ENCODE data around the gene ASCL3.
"Not testable (repeated sequence)": the region's sequence is repeated elsewhere in the genome, so short reads cannot be mapped to it uniquely, and the experiment has no call there.

The ASCL3 gene, protein sequence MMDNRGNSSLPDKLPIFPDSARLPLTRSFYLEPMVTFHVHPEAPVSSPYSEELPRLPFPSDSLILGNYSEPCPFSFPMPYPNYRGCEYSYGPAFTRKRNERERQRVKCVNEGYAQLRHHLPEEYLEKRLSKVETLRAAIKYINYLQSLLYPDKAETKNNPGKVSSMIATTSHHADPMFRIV

DNA sequence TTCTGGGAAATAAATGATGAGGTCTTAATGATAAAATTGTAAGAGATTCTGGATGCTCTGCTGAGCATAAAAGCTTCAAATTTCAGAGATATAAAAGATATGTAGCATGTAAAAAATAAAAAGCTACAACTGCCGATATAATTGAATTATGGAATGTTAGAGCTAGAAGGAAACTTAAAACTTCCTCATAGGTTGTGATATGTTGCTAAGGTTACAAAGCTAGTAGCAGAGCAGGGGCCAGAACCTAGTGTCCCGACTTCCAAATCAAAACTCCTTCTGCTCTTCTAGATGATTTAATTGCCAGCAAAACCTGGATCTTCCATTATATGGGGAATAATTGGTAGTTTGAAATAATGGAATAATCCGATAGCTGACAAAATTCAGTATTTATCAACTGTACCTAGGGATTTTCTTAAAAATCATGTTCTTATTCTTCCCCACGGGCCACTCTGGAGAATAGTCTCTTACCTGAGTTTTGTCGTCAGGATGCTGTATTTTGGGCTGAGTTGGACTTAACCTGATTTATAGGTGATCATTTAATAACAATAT, at the start of gene ASCL3:
TSS of gene ASCL3 (minus strand) at position 499 of the 549 bp plus-strand sequence. CDS start 4,855 bp downstream, outside the sequence.
- DNase-seq, result no peak

DNA sequence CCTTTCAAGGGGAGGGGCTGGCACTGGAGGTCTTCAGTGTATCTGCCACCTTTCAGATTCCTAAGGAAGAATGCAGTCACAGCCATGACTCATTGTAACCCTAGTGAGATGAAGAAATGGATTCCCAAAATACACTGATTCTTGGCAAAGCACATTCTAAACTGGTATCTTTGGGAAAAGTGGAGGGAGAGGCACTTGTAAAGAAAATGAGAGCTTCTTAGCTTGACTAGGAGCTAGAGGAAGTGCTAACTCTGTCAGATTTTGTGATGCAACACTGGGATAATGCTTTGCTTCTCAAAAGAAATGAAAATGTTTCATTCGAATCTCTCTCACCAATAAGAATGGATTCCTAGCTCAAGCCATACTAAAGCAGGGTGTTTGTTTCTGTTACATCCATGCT, 46.6 kb upstream of the ASCL3 start:
- no peak for DNase-seq

DNA sequence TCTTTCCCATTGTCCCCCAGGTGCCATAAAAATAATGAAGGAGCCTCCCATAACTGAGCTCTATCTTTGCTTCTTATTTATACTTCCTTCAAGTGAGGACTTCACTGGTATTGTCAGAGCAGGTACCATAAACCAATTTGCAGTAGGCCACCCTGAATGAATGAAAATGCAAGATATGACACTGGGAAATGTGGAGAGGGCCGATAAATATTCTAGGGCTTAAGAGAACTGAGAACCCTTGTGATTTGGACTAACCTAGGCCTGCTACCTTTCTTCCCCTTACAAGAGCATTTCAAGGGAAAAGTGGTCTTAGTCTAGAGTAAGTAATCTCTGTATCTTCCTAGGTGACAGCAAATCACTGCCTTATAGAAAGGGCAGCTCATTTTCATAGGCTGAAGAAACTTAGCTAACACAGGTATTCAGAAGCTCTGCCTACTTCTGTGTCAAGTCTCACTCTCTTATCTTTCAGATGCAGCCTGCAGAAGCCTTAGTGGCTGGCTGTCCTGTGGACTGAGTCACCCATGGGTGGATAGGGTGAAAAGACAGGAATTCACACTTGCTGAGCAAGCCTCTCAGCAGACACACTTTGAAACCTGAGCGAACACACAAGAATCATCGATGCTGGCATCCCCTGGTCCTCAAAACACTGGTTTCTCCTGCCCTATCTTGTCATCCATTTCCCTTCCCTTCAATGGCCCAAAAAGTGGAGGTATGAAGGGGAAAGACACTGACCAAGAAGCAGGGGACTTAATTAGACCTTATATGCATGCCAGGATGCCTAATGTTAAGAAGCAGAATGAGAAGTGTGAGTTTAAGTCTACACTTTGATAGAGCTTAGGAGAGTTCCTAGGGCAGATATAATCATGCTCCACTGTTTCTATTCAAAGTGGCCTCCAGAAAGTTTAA, 45.8 kb upstream of the ASCL3 start:
- no peak for DNase-seq

DNA sequence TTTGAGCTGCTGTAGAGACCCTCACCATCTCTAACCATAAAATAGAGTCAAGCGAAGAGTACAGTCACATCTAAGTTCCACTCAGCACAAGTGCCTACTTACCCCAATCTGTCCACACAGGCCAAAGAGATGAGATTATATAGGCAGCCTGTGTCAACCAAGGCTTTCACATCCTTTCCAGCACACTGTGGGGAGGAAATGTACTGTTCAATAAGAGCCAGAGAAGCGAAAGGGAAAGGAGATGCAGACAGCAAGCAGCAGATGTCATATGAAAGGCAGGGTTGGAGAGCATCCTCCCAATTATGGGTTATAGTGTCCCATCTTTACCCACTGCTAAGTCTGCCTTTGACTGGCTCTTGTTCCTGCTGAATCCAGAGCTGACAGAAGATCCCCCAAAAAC, 44.6 kb upstream of the ASCL3 start:
- no peak for DNase-seq

DNA sequence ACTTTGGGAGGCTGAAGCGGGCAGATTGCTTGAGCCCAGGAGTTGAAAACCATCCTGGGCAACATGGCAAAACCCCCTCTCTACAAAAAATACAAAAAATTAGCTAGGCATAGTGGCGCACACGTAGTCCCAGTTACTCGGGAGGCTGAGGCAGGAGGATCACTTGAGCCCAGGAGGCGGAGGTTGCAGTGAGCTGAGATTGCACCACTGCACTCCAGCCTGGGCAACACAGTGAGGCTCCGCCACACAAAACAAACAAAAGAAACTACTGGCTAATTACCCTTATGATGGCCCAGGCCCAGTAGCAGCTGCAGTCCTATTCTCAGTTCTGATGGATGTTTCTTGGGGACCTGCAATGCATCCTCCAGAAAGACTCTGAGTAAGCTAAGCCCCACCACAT, 44.0 kb upstream of the ASCL3 start:
- not testable (repeated sequence) for DNase-seq

DNA sequence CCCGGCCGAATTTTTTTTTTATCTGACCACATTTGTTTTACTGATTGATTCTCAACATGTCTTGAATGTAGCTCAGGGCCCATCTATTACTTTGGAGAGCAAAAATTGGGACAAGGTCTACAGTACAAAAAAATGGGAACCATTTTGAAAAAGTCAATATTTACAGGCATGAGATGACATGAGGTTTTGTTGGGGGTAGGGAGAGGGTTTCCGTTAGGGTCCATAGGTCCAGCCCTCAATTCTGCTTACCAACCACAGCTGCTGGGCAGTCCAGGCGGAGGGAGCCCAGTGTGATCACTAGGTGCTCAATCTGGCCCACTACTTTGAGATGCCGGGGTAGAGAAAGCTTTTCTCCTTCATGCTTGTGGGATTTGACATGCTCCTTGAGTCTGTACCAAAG, 42.6 kb upstream of the ASCL3 start:
- no peak for DNase-seq

DNA sequence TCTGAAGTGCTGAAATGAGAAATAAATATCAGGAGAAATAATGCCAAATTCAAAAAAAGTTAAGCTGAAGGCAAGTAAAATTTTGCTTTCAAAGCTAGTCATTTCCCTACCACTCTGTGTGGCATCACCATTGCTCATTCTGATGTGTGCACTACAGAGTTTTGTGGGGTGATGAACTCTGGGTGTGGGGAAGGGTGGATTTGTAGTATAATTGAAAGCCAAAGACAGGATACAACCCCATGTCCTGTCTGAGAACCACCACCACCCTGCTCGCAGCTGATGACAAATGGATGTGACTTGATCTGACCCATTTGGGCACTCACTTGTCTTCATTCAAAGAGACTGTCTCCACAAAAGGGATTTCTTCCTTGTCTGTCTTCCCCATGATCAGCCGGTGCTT, 40.7 kb upstream of the ASCL3 start:
- no peak for DNase-seq

DNA sequence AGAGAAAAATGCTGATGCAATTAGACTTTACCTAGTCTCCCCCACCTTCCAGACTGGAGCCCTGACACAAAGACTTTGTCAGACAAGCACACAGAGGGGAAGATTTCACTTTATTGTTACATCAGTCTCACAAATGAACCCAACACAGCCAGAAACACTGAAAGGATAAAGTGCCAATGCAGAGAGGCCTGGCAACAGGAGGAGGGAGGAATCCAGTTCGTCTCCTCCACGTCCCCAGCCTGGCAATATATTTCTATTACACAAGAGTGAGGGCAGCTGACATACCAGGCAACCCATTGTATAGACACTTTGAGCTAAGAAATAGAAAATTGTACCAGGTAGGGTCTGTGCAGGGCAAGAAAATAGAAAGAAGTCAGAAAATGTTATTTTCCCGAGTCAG, 37.7 kb upstream of the ASCL3 start:
- DNase-seq, result no peak

DNA sequence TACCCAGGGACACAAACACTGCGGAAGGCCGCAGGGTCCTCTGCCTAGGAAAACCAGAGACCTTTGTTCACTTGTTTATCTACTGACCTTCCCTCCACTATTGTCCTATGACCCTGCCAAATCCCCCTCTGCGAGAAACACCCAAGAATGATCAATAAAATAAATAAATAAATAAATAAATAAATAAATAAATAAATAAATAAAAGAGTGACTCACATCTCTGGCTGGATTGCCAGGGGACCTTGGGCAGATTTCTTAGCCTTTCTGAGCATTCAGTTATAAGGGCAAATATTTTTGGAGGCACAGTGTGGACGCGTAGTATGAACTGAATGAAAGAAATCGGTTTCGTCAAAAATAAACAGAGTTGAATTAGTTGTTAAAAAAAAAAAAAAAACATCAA, 36.5 kb upstream of the ASCL3 start:
- DNase-seq, result not testable (repeated sequence)

DNA sequence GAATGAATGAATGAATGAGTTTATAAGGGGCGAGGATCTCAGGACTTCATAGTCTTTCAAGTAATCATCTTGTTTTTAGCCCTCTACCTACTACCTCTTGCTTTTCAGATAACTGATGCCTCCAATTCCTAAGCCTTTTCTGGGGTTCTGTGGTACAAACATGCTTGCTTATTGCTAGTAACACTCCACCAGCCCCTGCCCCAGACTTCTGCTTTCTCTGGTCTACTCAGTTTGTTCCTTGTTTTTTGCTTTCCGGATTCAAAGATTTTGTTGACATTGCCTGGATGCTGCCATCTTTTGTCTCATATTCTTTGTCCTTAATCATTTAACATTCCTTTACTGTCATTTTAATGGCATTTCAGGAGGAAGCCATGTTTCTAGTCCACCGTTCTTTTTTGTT, 30.3 kb upstream of the ASCL3 start:
- DNase-seq, result no peak

DNA sequence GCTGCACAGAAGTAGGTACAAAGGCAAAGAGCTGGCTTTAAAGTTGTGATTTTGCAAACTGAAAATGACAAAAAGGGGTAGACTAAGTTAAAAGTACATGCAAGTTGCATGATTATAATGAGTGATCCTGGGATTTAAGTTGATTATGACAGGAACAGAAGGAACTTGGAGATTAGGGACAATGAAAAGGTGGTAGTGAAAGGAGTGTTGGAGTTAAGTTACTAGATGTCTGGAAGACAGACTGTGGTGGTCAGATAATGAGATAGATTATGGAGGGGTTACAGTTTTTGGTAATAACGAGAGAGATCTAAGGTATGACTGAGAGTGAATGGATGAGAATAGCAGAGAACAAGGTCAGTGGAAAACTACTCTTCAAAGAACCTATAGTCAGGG, 29.1 kb upstream of the ASCL3 start:
- DNase-seq, result no peak

DNA sequence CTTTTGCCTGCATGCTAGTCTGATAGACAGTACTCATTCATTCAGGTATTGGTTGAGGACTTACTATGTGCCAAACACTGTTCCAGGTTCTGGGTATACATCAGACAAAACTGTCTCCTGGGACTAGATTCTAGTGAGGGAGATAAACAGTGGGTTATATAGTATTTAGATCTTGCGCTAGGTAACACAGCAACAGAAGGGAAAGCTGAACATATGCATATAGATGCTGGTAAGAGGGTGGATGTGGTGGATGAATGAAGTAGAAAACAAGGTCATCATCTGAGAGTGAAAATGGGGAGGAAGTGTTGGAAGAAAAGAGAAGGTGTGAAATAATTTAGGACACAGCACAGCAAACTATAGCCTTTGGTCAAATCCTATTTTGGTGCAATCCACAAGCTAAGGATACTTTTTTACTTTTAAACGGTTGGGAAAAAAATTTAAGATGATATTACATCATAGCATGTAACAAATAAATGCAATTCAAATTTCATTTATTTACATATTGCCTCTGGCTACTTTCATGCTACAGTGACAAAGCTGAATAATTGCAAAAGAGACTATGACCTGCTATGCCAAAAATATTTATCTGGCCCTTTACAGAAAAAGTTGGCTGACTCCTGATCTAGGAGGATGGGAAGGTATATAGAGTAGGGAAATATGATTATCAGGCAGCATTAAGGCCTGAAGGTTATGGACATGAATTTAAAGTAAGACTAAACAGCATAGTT, 28.5 kb upstream of the ASCL3 start:
- DNase-seq, result no peak

DNA sequence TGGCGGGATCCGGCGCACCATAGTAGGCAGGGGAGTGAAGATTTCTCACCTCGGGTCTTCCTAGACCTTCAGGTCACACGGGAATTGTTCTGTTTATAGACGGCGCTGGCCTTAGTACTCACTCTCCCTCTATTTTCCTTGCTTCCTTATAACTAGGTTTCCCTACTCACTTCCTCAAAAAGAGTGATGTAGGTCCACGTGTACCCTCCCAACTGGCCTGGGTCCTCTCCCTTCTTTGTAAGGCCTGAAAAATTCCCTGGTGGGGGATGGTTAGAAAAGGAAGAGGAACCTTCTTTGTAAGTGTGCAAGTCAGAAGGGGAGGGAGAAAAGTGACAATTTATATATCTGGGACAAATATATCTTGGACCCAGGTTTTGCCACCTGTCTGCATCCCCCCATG, 24.4 kb upstream of the ASCL3 start:
- no peak for DNase-seq

DNA sequence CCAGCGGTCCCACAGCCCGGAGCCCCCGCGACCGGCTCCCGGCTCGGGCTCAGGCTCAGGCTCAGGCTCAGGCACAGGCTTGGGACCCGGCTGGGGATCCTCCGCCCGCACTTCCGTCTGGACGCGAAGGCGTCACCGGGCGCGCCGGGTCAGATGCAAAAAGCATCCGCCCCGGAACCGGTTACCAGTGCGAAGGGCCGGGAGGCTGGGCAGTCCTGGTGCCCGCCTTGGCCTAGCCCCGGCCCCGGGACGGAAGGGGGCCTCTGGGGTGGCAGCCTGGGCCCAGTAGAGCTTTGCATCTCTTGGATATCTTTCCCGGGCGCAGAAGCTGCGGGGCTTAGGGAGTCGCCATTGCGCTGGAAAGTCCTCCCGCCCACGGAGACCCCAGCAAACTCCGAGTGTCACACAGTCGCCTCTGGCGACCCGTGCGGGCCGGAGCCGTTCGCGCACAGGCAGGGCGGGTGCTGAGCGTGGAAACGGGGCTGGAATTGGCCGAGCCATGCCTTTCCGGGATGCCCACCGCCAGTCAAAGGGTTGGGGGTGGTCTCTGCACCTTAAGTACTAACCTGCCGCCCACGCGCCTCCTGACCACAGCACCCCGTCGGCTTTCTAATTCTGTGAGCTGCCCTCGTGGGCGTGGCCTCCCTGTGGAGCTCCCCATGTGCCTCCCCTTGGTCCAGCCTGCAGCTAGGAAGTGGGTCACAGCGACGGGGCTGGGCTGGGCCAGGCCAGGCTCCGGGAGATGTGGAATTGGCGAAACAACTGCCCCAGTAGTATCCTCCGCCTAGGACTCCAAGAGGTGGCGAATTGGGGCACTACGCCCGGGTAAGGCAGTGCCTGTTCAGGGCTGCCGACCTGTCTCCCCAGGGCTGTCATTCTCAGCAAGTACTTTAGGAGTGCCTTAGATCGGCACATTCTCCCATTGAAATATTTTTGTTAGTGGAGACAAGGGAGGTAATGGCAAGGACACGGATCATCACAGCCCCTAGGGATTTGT, 21.8 kb upstream of the ASCL3 start, which contains the start of gene TMEM9B:
TSS of gene TMEM9B (minus strand) at position 119 of the 997 bp plus-strand sequence. CDS start 129 bp downstream, outside the sequence.
- peak; percentile 76 to 79 for DNase-seq

DNA sequence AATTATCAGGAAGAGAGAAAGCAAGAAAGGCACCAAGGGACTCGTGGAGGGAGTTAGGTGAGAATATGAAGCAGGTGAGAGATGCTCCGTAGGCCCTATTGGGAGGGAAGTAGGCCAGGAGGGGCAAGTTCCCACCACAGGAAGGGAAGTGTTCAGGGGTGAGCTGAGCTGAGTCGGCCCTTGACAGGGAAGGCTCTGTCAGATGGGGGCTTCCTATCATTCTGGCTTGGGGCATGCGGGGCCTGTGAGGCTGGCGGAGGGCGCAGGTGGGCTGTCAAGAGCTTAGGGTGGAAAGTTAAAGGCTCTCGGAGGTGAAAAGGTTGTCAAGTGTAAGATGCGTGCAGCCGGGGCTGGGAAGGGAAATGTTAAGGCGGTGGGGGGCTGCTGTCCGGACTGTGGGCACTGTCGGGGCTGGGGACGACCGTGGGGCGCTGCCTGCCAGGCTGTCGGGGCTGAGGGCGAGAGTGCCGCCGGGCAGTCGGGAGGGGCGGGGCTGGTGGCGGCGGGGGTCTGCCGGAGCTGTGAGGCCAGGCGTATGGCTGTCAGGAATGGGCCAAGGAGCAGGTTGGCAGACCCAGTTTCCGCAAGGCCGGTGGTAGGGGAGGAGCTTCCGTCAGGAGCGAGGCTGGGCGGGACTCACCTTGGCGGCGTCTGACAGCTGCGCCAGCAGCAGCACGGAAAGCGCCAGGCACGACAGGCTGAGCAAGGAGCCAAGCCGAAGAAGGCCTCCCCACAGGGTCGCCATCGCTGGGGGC, 20.9 kb upstream of the ASCL3 start:
- peak; percentile 74 to 78 for DNase-seq

DNA sequence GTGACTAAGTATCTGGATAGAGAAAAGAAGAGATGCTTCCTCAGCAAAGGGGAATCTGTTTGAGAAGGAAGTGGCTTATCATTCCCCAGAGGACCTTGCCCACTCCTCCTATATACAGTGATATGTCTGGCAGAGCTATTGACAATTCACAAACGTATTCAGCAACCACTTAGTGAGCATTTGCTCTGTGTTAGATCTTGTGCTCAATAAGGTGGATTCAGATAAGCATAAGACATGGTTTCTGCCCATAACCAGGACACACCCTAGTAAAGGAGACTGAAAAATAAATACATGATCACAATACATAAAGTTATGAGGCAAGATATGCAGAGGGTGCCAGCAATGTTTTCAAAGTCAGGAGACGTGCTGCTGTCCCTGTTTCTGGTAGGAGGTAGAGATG, 20.0 kb upstream of the ASCL3 start:
- DNase-seq, result no peak

DNA sequence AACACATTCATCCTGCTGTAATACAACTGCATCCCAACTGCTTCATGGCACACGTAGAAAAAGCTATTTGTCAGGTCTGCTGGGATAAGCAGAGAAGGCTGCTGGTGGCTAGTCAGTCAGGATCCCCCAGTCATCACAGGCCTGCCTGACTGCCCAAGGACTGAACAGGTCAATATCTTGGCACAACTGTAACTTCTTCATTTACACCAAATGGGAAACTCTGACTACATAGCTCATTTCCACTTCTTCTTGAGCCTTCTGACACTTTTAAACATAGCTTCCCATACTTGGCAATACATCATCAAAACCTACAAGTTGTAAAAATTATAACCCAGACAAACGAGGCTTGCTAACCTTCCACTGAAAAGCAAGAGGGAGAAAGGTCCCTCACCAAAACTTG, 18.6 kb upstream of the ASCL3 start:
- no peak for DNase-seq

DNA sequence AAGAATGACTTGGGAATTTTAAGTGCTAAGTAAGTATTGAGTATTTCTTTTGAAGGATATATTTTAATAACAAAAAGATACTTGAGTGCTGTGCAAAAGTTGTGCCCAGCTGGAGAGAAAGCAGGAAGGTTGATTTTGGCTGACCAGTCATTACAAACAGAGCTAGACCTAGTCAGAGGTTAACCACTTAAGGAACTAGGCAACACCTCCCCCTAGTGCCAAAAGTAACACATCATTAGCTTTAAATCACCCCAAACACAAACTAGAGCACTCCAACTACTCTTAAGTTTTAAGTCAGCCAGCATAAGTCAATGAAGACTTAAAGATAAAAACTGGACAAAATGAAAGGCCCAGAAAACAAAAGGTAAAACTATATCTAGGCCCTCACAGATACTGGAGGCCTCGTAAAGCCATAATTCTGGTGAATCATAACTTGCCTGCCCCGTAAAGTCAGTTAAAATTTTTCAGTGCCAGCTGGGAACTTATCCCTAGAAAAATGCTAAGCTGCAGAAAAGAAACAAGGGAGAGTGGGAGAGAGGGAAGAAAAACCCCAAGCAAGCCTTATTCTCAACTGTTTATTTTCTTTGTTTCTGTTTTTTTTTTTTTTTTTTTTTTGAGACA, 16.8 kb upstream of the ASCL3 start:
- DNase-seq, result peak; percentile 27 to 57

DNA sequence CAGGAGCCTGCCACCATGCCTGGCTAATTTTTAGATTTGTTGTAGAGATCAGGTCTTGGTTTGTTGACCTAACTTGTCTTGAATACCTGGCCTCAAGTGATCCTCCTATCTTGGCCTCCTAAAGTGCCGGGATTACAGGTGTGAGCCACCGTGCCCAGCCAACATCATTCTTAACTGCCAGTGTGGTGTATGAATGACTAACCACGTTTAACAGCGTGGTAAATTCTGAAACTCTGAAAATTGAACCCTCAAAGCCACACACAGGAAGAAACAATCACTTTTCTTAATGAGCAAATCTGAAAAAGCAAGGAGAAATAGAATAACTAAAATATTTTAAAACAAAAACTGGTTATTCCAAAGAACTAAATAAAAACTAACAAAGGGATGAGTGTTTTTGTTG, 14.0 kb upstream of the ASCL3 start:
- DNase-seq, result no peak

DNA sequence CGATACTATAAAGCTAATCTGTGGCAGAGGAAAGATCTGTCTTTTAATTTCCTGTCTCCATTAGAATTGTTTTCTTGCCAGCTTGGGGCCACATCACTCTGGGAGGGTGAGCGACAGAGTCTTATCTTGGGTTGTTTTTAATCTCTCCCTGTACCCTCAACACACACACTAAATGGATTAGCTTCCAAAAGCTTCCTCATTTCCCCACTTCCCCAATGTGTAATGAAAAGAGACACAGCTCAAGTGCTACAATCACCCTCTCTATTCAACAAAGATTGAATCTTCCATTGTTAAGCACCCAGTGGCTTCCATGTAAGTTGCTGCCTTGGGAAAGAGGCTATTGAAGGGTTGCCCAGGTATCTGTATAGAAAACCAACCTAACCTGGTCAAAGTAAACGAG, 6.1 kb upstream of the ASCL3 start:
- no peak for DNase-seq

All from CD4-positive, alpha-beta T cell treated with Interferon alpha-2 for 1 hour (primary cell).